ENCODE measurements around the gene TNNI2. TPM values are rescaled to one million over a fixed set of nuclear protein-coding genes. Genes with fewer than 3 reads are reported as not detected.

TNNI2 gene
- total RNA-seq, 1 experiment from 2014 or later: not detected

DNA sequence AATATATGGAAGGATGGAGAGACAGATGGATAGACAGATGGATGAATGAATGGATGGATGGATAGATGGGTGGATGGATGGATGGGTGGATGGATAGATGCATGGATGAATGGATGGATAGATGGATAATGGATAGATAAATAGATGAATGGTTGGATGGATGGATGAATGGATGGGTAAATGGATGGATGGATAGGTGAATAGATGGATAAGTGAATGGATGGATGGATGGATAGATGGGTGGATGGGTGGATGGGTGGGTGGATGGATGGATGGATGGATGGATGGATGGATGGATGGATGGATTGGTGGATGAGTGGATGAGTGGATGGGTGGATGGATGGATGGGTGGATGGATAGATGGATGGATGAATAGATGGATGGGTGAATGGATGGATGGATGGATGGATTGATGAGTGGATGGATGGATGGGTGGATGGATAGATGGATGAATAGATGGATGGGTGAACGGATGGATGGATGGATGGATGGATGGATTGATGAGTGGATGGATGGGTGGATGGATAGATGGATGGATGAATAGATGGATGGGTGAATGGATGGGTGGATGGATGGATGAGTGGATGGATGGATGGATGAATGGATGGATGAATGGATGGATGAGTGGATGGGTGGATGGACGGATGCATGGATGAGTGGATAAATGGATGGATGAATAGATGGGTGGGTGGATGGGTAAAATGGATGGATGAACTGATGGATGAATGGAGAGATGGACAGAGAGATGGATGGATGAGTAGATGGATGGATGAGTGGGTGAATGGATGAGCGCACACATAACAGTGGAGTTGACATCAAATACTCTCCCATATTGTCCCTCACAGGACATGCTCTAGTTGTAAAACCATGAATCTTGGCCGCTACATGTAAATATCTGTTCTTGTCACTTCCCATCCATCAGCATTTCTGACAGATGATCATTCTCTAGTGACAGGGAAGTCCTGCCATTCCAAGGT lies 22.9 kb downstream of the TNNI2 start:
- Histone ChIP-seq H2BK12ac (ENCODE audit: insufficient read length, low read depth, low read length) (no peak overlapping the region), H3K14ac (ENCODE audit: insufficient read depth, low read length) (no peak overlapping the region), H2BK20ac (ENCODE audit: low read depth, low read length, poor library complexity, severe bottlenecking) (no peak overlapping the region), H4K91ac (ENCODE audit: insufficient read length, low read depth, low read length) (no peak overlapping the region), H2AFZ (ENCODE audit: low read length) (no peak overlapping the region), H3K79me1 (ENCODE audit: insufficient read depth, low read depth, low read length, poor library complexity, severe bottlenecking) (no peaks in the 10 kb centered on the region), H3K23ac (ENCODE audit: insufficient read length, low read depth, low read length) (no peak overlapping the region), H3K18ac (ENCODE audit: insufficient read length, low read depth, low read length) (no peak overlapping the region), H3K4me2 (ENCODE audit: insufficient read depth, insufficient read length, low read length) (no peak overlapping the region), H3K79me2 (ENCODE audit: insufficient read depth, low read length) (no peaks in the 10 kb centered on the region), H2BK5ac (ENCODE audit: insufficient read length, low read length) (no peak overlapping the region), H3K23me2 (ENCODE audit: insufficient read length, low read depth, low read length, poor library complexity, severe bottlenecking) (no peaks in the 10 kb centered on the region), H4K8ac (replicated peaks; ENCODE audit: insufficient read length, low read depth, low read length) (no peak overlapping the region), H3K4ac (ENCODE audit: low read depth, low read length) (no peak overlapping the region), H3T11ph (ENCODE audit: low read length) (no peak overlapping the region), H4K5ac (ENCODE audit: insufficient read length, low read depth, low read length) (no peak overlapping the region), H2BK15ac (ENCODE audit: low read depth, low read length) (no peak overlapping the region), H3K56ac (ENCODE audit: insufficient read length, low read depth, low read length) (no peak overlapping the region), H4K20me1 (ENCODE audit: control insufficient read depth, insufficient read depth, insufficient read length) (no peaks in the 10 kb centered on the region), H3K27ac (ENCODE audit: insufficient read length, low read depth, low read length) (no peak overlapping the region), H2AK5ac (ENCODE audit: insufficient read length, low read length) (no peak overlapping the region), H2BK120ac (ENCODE audit: low read depth, low read length, poor library complexity, severe bottlenecking) (no peak overlapping the region), H3K27me3 (ENCODE audit: insufficient read depth, low read length) (no peaks in the 10 kb centered on the region), H3K4me1 (ENCODE audit: insufficient read depth, low read length) (peaks cover 3% of the 10 kb centered on the region; the same call in 1 of the 2 replicates), H3K9ac (ENCODE audit: extremely low read depth, insufficient read length, low read length) (no peak overlapping the region), H3K9me3 (ENCODE audit: control insufficient read depth, low read depth, low read length) (no peaks in the 10 kb centered on the region)
- peaks cover 21% of the 10 kb centered on the region for H3K27me3 Mint-ChIP-seq (ENCODE audit: low read depth)
- TF ChIP-seq, protein P1, sequence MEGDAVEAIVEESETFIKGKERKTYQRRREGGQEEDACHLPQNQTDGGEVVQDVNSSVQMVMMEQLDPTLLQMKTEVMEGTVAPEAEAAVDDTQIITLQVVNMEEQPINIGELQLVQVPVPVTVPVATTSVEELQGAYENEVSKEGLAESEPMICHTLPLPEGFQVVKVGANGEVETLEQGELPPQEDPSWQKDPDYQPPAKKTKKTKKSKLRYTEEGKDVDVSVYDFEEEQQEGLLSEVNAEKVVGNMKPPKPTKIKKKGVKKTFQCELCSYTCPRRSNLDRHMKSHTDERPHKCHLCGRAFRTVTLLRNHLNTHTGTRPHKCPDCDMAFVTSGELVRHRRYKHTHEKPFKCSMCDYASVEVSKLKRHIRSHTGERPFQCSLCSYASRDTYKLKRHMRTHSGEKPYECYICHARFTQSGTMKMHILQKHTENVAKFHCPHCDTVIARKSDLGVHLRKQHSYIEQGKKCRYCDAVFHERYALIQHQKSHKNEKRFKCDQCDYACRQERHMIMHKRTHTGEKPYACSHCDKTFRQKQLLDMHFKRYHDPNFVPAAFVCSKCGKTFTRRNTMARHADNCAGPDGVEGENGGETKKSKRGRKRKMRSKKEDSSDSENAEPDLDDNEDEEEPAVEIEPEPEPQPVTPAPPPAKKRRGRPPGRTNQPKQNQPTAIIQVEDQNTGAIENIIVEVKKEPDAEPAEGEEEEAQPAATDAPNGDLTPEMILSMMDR (conservative IDR thresholded peaks at IDR 0.05): no peak
- no peaks in the 10 kb centered on the region; a peak in 1 of 5 replicates for H3K9me3 Mint-ChIP-seq
- WGBS (ENCODE audit: extremely low coverage, insufficient read length, low lambda C conversion rate): no CpG with 5 or more reads among the region's 4 CpGs
- no peaks in the 10 kb centered on the region for H3K36me3 Mint-ChIP-seq (ENCODE audit: insufficient read depth in 1 of 3, low read depth in 3 of 3)
- no peak overlapping the region for H3K4me3 Mint-ChIP-seq
- H3K4me1 Mint-ChIP-seq: peaks cover 5 to 11% of the 10 kb centered on the region in 2 experiments; a peak in 3 of 4 replicates
- no peak overlapping the region for H3K27ac Mint-ChIP-seq
- DNase-seq: no peak

Data from H9 (cell line).